Activated T-cell treated with anti-CD3 and anti-CD28 coated beads for 4 hours (primary cell): ENCODE data around the gene TGIF1.
"Not testable (repeated sequence)": the region's sequence is repeated elsewhere in the genome, so short reads cannot be mapped to it uniquely, and the experiment has no call there.

Source experiments
- DNase-seq: peaks from one replicate; pipeline ENCODE4 v3.0.0-alpha.2; 2020

The TGIF1 gene

DNA sequence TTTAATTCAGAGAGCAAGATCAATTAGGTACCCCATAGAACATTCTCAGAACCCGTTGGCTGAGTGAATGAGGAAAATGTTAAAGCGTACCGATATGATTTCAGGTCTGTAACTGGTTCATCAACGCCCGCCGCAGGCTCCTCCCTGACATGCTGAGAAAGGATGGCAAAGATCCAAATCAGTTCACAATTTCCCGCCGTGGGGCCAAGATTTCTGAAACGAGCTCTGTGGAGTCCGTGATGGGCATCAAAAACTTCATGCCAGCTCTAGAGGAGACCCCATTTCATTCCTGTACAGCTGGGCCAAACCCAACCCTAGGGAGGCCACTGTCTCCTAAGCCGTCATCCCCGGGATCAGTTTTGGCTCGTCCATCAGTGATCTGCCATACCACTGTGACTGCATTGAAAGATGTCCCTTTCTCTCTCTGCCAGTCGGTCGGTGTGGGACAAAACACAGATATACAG lies 7.3 kb downstream of the TGIF1 start:
- no peak for DNase-seq

DNA sequence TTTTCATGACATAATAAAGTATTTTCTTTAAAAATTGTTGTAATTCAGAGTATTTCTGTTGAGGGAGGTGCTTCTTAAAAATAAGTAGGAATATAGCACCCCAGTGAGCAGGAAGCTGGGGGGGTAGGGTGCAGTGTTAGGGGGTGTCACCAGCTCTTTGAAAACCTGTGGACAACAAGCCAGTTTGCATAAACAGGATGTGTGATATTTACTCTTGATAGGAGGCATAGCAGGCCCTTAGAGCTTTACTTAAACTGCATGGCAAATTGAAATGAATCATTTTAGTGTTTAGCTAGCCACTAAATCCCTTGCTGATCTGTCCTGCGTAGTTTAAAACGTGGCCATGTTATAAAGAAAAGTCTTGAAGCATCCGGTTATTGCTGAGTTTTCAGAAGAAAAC lies 8.4 kb downstream of the TGIF1 start:
- DNase-seq: no peak

DNA sequence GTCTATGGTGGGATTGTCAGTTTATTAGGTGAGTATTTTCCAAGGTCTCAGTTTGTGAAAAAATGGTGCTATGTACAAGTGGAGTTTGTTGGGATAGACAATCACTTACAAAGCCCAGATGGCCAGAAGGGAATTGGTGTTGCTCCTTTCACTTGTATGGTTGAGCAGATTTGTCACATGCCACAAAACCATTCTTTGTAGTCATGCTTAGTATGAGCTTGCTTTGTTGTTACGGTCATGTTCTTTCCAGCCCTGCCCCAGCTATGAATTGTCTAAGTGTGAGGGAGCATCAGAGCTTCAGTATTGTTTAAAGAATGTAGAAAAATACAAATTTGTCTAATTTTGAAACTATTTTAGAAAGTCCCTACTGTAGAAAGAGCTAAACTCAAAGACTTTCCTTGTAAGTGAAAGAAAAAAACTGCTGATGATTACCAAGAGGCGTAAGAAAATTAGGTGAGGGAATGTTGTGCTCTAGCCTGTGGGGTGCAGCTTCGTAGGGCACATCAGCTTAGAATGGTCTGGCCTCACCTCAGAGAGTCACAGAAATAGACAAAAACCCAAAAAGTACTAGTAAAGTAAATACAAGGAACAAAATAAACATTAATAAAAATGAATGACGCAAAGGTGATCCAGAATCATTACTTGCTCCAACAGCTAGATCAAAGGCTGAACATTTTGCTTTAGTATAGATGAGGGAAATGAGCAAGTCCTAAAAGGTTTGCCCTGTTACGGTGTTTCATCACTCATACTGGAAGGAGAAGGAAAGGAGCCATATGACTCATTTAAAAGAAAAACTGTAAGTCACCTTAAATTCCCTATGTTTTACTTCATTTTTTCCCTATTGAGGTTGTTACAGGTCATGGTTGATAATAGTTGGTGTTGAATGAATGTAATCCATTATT lies 9.2 kb downstream of the TGIF1 start:
- no peak for DNase-seq

DNA sequence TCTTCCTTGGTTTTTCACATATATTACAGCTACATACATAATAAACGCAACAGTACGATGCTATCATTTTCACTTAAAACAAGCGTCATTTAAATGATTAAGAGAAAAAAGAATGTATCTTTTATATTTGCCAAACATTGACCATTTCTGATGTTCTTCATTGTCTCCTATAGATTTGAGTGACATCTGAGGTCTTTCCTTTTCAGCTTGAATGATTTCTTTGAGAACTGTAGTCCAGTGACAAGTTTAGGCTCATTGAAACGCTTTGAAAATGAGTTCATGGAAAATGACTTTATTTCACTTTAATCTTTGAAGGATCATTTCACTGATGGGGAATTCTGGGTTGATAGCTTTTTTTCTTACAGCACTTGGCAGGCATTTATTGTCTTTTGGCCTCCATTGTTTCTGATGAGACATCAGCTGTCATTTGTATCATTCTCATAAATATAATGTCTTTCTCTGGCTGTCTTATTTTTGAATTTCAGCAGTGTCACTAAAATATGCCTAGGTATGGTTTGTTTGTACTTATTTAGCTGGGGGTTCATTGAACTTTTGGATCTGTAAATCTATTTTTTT lies 10.9 kb downstream of the TGIF1 start:
- no peak for DNase-seq

DNA sequence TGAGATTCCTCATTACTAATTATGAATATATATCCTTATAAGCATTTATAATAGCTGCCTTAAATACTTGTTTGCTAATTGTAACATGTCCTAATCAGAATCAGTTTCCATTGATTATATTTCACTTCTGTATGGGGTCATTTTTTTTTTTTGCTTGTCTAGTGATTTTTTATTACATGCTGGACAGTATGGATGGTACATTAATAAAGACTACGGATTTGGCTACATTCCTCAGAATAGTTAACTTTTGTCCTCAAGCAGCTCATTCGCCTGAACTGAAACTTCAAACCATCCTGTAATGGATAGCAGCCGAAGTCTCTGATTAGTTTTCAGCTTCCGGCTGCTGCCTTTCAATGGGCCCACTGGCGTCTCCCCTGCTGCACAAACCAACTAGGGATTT lies 11.7 kb downstream of the TGIF1 start:
- DNase-seq: no peak

DNA sequence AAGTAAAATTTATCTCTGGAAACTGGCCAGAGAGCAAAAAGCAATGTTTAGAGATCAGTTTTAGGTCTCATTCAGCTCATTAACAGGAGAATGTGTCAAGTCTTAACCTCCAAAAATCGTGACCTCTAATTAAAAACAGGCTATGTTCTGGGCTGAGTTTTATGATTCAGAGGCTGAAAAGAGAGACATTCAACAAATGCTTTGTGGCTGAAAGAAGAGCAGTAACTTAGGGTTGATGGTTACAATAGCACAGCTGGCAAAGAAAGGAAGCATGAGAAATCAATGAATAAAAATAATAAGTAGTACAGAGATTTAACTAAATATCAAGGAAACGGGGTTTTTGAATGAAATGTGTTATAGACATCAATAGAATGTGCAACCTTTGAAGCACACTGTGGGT lies 13.1 kb downstream of the TGIF1 start:
- DNase-seq: no peak

DNA sequence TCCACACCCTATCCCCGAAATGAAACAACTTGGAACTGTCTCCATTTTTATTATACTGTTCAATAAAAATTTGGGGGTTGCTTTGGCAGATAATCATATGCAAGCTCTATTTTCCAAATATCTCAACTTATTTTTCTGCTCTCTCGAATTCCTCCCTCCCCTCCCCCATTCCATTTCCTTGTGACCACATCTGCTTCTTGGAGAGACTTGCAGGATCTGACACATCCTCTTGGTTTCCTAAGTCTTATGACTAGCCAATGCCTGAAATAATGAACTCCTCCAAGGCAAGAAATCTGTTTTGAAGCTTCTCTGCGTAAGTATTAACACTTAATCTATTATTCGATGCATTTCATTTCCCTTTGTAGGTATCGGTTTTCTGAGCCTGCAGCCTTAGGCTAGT lies 16.1 kb downstream of the TGIF1 start:
- DNase-seq: no peak

DNA sequence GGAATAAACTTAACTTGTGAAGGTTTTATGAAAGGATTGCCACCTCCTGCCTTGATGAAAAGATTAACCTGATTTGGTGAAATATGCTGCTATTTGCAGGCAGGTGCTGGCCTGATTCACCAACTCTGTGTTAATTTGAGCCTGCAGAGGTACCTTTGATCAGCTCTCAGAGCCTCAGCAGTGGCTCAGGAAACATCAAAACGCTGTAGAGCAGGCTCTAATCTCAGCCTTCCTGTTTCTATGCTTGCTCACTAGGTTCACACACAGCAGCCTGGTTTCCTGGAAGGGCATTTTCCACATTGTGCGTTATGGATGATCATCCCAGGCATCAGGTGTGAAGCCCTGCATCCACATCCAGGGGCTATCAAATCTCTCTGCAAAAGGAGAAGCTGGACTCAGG lies 16.9 kb downstream of the TGIF1 start:
- no peak for DNase-seq

DNA sequence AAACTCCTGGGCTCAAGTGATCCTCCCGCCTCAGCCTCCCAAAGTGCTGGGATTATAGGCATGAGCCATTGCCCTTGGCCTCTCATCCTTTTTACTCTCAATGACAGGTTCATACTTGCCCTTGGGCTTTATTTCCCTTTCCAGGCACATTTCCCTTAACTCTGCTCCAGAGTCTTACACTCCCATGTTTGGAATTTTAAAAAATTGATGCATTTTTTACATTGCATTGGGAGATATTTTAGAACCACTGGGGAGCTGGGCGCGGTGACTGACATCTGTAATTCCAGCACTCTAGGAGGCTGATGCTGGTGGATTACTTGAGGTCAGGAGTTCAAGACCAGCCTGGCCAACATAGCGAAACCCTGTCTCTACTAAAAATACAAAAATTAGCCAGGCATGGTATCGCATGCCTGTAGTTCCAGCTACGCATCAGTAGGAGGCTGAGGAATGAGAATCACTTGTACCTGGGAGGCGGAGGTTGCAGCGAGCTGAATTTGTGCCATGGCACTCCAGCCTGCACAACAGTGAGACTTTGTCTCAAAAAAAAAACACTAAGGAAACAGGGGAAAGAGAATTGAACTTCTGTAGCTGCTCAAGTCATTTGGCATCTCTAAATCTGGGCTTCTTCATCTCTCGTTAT lies 18.2 kb downstream of the TGIF1 start:
- DNase-seq: no peak

DNA sequence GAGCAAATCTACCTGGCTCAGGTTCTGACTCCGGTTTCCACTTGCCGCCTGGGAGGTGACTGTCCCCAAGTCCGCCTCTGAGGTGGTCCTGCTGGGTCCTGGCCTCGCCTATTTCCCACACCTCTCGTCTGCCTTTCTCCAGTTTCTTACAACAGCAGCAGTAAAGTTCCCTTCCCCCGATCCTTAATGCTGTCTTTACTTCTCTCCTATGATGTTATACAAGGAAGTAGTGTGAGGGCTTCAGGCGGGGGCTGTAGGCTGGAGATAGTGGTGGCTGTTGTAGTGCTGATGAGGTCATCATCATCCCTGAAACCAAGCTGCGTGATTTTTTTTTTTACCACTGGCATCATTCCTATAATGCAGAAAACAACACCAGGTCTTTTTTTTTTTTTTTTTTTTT lies 18.9 kb downstream of the TGIF1 start:
- DNase-seq: no peak

DNA sequence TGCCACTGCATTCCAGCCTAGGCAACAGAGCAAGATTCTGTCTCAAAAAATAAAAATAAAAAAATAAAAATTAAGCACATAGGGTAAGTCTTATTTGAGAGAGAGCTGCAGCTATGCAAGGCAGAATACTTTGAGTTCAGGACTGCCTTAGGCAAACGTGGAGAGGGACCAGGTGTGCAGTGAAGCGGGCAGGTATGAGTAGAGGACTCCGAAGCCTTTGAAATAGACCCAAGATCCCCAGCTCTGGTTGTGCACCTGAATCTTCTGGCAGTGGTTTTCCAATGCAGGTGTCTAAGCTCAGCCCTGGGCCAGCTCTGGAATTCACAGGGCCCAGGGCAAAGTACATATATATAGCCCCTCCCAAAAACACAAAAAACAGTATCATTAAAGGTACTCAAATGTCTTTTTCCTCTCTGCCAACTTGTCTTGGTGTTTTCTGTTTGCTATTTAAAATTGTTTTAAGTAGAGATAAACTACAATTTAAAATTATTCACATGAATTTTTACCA lies 21.2 kb downstream of the TGIF1 start:
- DNase-seq: no peak

DNA sequence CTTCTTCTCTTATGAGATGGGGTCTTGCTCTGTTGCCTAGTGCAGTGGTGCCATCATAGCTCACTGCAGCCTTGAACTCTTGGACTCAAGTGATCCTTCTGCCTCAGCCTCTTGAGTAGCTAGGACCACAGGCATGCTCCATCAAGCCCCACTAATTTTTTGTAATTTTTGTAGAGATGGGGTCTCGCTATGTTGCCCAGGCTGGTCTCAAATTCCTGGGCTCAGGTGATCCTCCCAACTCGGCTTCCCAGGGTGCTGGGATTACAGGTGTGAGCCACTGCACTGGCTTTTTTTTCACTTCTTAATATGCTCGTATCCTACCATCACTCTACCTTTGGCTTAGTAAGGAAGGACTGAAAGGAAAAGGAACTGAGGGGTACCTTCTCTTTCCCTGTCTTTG lies 22.1 kb downstream of the TGIF1 start:
- DNase-seq: not testable (repeated sequence)

DNA sequence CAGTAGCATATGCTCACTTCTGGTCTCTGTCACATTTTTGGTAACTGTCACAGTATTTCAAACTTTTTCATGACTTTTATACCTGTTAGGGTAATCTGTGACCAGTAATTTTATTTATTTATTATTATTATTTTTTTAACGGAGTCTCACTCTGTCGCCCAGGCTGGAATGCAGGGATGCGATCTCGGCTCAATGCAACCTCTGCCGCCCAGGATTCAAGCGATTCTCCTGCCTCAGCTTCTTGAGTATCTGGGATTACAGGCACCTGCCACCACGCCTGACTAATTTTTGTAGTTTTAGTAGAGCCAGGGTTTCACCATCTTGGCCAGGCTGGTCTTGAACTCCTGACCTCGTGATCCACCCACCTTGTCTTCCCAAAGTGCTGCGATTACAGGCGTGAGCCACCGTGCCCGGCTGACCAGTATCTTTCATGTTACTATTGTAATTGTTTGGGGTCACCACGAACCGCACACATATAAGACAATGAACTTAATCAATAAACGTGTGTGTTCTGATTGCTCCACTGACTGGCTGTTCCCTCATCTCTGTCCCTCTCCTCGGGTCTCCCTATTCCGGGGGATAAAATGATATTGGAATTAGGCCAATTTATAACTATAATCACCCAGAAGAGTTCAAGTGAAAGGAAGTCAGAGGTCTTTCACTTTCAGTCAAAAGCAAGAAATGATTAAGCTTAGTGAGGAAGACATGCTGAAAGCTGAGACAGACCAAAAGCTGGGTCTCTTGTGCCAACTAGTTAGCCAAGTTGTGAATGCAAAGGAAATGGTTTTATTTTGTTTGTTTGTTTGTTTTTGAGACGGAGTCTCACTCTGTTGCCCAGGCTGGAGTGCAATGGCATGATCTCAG lies 22.9 kb downstream of the TGIF1 start:
- DNase-seq: no peak

DNA sequence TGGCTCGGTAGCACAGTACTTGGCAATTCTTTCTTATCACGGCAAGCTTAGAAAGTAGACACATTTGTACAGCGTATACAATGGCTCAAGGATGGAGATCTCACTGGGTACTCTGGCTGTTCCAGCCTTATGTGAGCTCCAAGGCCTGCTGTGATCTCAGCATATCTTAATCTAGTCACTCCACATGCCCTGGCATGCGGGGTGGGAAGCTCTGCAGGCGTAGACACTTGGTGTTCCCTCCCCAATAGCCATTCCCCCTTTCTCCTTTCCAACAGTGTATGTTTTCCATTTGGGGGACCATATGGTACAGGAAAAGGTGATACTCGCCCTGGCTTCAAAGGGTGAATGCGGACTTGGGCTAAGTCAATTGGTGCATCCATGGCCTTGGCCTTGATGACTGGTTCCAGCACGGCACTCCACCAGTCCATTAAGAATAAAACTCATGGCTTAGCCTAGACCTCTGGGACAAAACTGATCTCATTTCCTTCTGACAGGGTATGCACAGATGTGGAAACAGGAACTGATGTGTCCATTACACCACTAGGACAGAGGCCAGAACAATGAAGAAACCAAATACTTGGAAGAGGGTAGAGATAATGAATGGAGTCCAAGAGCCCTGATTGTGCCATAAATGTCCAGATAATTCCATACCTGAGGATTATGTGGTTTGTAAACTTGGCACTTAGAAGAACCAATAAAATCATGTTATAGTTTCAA lies 28.4 kb downstream of the TGIF1 start:
- no peak for DNase-seq

DNA sequence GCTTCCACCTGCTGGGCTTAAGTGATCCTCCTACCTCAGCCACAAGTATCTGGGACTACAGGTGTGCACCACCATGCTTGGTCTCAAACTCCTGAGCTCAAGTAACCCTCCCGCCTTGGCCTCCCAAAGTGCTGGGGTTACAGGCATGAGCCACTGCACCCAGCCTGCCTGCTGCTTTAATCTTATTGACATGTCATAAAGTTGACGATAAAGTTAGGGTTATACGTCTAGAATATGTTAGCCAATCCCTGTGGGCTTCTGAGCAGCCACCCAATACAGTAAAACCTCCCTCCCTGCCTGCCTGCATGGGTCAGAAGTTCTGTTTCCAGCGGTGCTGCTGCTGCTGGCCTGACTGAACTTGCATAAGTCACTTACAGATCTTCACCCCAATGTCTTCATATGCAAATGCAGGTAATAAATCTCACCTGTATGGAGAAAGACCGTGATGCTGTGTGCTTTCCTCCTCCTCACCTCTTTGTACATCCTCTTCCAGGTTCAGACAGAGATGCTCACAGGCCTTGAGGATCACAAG lies 30.1 kb downstream of the TGIF1 start:
- no peak for DNase-seq

DNA sequence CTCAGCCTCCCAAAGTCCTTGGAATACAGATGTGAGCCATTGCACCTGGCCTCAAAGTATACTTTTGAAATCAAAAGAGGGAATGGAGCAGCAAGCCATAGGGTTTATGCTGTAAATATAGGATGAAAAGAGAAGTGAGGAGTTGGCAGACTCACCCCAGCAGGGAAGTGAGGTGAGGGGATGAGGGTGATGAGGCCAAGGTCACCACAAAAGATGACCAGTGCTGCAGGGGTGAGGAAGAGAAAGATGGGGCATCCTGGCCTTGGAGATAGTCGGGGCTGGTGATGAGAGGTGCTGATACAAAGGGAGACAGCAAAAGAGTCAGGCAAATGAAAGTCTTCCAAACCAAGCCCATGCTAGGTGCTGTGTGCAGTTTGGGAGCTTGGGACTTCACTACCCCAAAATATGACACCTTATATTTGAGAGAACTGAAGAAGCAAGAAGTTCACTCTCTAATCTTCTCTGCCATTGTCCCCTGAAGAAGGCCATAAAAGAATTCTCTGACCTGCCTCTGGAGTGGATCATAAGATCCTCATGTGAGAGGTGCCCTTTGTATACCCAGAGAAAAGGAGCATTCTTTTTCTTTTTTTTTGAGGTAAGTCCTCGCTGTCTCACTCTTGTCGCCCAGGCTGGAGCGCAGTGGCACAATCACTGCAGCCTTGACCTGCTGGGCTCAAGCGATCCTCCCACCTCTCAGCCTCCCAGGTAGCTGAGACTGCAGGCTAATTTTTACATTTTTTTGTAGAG lies 31.0 kb downstream of the TGIF1 start:
- DNase-seq: no peak

DNA sequence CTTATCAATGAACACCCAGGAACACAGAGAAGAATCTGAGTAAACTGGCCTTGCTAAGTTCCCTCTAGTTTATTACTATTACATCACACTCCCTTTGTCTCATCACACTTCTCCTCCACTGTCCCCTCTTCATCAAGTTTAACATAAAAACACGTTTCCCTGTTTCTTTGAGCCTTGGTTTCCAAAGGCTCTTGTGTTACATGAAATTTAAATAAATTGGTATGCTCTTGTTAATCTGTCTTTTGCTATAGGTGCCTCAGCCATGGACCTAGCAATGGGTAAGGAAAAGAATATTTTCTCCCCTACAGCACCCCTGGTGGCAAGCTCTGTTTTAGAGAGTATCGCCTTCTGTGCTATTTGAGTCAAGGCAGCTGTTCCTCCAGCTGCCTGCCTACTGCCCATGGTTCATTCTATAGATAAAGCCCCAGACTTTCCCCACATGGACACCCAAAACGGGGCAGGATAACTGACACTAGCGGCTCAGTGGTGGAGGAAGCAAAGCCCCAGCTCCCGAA lies 31.8 kb downstream of the TGIF1 start:
- no peak for DNase-seq

DNA sequence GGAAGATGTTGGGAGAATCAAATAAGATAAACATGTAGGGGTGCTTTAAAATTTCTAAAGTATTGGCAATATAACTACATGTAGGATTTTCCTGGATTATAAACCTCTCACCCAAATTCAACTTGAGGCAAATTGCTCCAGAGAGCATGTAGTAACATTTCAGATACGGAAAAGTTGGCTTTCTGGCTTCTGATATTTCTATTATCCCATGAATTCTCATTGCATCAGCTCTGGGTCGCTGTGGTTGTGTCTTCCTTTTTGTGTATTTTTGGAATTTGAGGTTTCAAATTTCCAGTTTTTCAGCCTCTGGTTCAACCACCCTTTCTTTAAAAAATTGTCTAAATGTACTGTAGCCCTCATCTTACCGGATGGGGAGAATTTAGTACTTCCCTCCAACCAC lies 32.3 kb downstream of the TGIF1 start:
- no peak for DNase-seq

DNA sequence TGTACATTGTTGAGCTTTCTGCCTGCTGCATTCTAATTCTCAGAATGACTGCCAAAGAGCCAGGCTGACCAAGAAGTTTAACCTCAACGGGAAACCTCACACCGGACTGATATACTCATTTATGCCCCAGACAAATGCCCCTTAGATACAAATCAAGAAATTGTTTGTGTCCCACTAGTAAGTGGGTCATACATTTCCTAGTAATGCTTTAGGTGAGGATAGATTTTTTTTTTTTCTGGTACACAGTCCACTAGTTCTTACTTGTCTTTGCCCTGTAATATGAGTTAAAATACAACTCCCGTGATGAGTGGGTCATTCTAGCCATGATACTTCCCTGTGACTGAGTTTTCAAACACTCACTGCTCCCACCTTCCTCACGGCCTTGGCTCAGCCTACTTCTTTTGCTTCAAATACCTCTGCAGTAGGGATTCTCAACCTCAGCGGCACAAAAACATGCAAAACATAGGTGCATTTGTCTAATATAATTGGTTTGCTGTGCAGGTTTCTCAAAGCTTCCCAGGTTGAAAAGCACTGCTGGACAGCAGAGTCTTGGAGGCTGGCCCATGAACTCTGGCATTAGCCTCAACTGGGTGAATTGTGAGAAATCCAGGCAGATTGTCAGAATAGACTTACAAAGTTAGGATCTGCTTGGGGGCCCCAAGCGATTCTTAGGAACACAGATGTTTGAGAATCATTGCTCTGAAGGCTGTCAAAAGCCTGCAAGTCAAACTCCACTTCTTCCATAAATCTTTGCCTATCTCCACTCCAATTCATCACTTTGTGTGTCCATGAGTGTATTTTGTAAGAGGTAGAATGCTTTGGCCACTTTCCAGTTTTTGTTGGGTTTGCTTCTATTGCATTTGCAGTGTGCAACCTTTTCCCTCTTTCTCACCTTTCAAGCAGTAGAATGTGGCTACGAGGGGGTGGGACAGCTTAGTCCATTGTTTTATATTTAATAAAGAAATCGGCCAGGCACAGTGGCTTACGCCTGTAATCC lies 35.5 kb downstream of the TGIF1 start:
- DNase-seq: no peak

DNA sequence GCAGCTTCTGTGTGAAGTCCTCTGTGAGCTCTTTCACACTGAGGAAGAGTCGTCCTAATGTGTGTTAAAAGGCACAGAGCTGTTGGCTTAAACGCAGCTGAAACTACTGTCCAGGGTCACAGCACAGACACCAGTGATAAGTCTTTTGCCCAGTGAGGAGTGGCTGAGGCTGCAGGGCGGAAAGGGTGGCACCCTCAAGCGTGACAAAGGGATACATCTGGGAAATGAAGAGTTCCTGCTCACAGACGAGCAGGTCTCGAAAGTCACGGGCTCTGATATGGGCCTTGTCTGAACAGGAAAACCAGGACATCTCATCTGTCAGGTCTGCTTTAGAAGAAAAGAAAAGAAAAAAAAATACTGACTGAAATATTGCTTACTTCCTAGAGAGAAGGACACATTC lies 36.5 kb downstream of the TGIF1 start:
- DNase-seq: no peak
